ENCODE measurements around the gene GRK1.
A peak's percentile ranks its signal among the peaks of the same experiment; 100 is the strongest.
"Not testable (repeated sequence)": the region's sequence is repeated elsewhere in the genome, so short reads cannot be mapped to it uniquely, and the experiment has no call there.

GRK1 gene

GRCh38 chr13:113621498-113621897, 45.5 kb upstream of the GRK1 start:
- not testable (repeated sequence) for H3K4me3 ChIP-seq (ENCODE audit: low read depth, low read length)
- peak; percentile 34 for TF ChIP-seq CTCF (IDR thresholded peaks at IDR 0.05; ENCODE audit: low read depth, low read length)
- peak; percentile 25 for DNase-seq (ENCODE audit: low read depth)

- not testable (repeated sequence) for H3K4me3 ChIP-seq (ENCODE audit: low read depth, low read length); DNase-seq (ENCODE audit: low read depth)
These were observed 45.0 kb upstream of the GRK1 start for GRCh38 chr13:113621986-113622550.

GRCh38 chr13:113622791-113623490, 44.1 kb upstream of the GRK1 start:
- TF ChIP-seq POLR2A (IDR thresholded peaks at IDR 0.05; ENCODE audit: extremely low read depth, insufficient read length) (no peak), MYC (IDR thresholded peaks at IDR 0.05; ENCODE audit: low read depth, low read length) (no peak), CTCF (IDR thresholded peaks at IDR 0.05; ENCODE audit: low read depth, low read length) (no peak), MAX (IDR thresholded peaks at IDR 0.05; ENCODE audit: low read depth, low read length) (no peak)
- no peak overlapping the region for H3K4me3 ChIP-seq (ENCODE audit: low read depth, low read length)
- no peak for DNase-seq (ENCODE audit: low read depth)

GRCh38 chr13:113623491-113624234, 43.4 kb upstream of the GRK1 start:
- no peak for DNase-seq (ENCODE audit: low read depth)
- no peak for TF ChIP-seq POLR2A (IDR thresholded peaks at IDR 0.05; ENCODE audit: extremely low read depth, insufficient read length)
- no peak for TF ChIP-seq MAX (IDR thresholded peaks at IDR 0.05; ENCODE audit: low read depth, low read length)
- no peak for TF ChIP-seq MYC (IDR thresholded peaks at IDR 0.05; ENCODE audit: low read depth, low read length)
- TF ChIP-seq CTCF (IDR thresholded peaks at IDR 0.05; ENCODE audit: low read depth, low read length), result no peak

GRCh38 chr13:113624235-113624587, 42.8 kb upstream of the GRK1 start:
- no peak for TF ChIP-seq MYC (IDR thresholded peaks at IDR 0.05; ENCODE audit: low read depth, low read length)
- no peak for TF ChIP-seq MAX (IDR thresholded peaks at IDR 0.05; ENCODE audit: low read depth, low read length)
- no peak for TF ChIP-seq CTCF (IDR thresholded peaks at IDR 0.05; ENCODE audit: low read depth, low read length)
- no peak for TF ChIP-seq POLR2A (IDR thresholded peaks at IDR 0.05; ENCODE audit: extremely low read depth, insufficient read length)

More at GRCh38 chr13:113623491-113624234, 43.4 kb upstream of the GRK1 start:
- H3K4me3 ChIP-seq (ENCODE audit: low read depth, low read length), result no peak overlapping the region

GRCh38 chr13:113624640-113625304, 42.2 kb upstream of the GRK1 start:
- not testable (repeated sequence) for H3K4me3 ChIP-seq (ENCODE audit: low read depth, low read length); DNase-seq (ENCODE audit: low read depth)

More at GRCh38 chr13:113624235-113624587, 42.8 kb upstream of the GRK1 start:
- no peak overlapping the region for H3K4me3 ChIP-seq (ENCODE audit: low read depth, low read length)
- DNase-seq (ENCODE audit: low read depth), result no peak

Data from NB4 (cell line).